HG03378 (cell line): Measurements from ENCODE around the gene EIF3F.

Experiments used
- ATAC-seq: cut with Tn5 transposase; IDR thresholded peaks from one replicate; pipeline ENCODE4 v1.9.1; 2021; ENCODE audit warnings: mild to moderate bottlenecking, moderate library complexity; ENCODE audit not compliant: unreplicated experiment

EIF3F gene

GRCh38 chr11:8020244-8020597, 33.1 kb downstream of the EIF3F start:
- no peak for ATAC-seq

GRCh38 chr11:8021920-8022319, 34.8 kb downstream of the EIF3F start:
- no peak for ATAC-seq

- no peak for ATAC-seq
Measured at GRCh38 chr11:8022876-8023275, 35.7 kb downstream of the EIF3F start.

GRCh38 chr11:8023831-8024555, 36.9 kb downstream of the EIF3F start:
- ATAC-seq = no peak

GRCh38 chr11:8025123-8025522, 38.0 kb downstream of the EIF3F start:
- ATAC-seq = no peak

- no peak for ATAC-seq
Measured at GRCh38 chr11:8025816-8026215, 38.7 kb downstream of the EIF3F start.

GRCh38 chr11:8026982-8027381, 39.8 kb downstream of the EIF3F start:
- no peak for ATAC-seq

- no peak for ATAC-seq
Measured at GRCh38 chr11:8028766-8029165, 41.6 kb downstream of the EIF3F start.

- ATAC-seq = no peak
Measured at GRCh38 chr11:8030526-8031247, 43.5 kb downstream of the EIF3F start.

GRCh38 chr11:8031248-8032115, 44.3 kb downstream of the EIF3F start:
- no peak for ATAC-seq

- no peak for ATAC-seq
Measured at GRCh38 chr11:8032122-8032521, 45.0 kb downstream of the EIF3F start.

GRCh38 chr11:8032576-8033304, 45.6 kb downstream of the EIF3F start:
- no peak for ATAC-seq

- ATAC-seq = peak; percentile 72
Measured at GRCh38 chr11:8033305-8034105, 46.4 kb downstream of the EIF3F start.

GRCh38 chr11:8034106-8034585, 47.0 kb downstream of the EIF3F start:
- ATAC-seq = no peak

- ATAC-seq = no peak
Measured at GRCh38 chr11:8034604-8035190, 47.6 kb downstream of the EIF3F start.

GRCh38 chr11:8035200-8035855, 48.2 kb downstream of the EIF3F start:
- ATAC-seq = no peak

- ATAC-seq = no peak
Measured at GRCh38 chr11:8036002-8036802, 49.1 kb downstream of the EIF3F start.

- no peak for ATAC-seq
Measured at GRCh38 chr11:8036986-8037385, 49.8 kb downstream of the EIF3F start.
